GM23338 (cell line): ENCODE data around the gene LMO1.

Experiments used
- EZH2 ChIP-seq: fragments of 200-600 bp; sonication (generic); IDR thresholded peaks from one replicate; pipeline ENCODE4 v1.8.0; 2017; ENCODE audit warnings: antibody characterized with exemption, mild to moderate bottlenecking, low read depth; ENCODE audit not compliant: unreplicated experiment
- POLR2AphosphoS5 ChIP-seq: IDR thresholded peaks from 2 replicates; pipeline ENCODE4 v1.6.1; 2016; ENCODE audit warnings: antibody characterized with exemption, low read depth
- TF ChIP-seq, protein P1 (sequence below): IDR thresholded peaks from one replicate; pipeline ENCODE4 v1.6.1; 2018; ENCODE audit warnings: antibody characterized with exemption; ENCODE audit not compliant: unreplicated experiment
- TF ChIP-seq, protein P2 (sequence below), 2 experiments: fragments of 200-600 bp in 1 of 2; sonication (generic) in 1 of 2; conservative IDR thresholded peaks; 2 replicates each; pipeline versions ENCODE4 v1.5.1 to v1.6.1; 2016 to 2017; ENCODE audit warnings: antibody characterized with exemption in 2 of 2, low read depth in 2 of 2, mild to moderate bottlenecking in 2 of 2, moderate library complexity in 1 of 2

DNA sequence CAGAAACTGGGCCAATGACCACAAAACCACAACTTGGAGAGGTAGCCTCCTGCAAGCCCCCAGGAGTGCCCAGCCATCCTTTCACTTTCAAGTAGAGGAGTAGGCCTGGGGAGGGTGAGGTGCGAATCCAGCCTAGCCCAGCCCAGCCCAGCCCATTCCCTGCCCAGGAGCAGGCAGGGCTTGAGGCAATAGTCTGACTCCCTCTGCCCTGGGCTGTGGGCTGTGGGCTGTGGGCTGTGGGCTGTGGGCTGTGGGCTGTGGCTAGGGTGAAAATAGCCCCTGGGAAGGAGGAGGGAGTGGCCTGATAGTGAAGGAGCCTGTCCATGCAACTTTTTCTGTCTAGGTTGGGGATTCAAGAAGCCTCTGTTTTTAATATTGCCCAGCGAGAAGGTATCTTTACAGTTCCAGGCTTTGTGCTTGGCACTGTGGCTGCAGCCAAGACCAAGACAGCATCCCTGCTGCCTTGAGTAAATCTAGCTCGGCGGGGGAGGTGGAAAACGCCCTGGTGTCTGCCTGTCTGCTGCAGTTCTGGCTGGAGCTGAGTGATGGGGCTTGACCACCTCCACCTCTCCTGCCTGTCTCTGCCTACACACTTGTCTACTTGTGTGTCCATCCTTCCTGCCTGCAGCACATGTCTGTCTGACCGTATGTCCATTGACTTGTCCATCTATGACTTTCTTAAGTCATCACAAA, 40.7 kb downstream of the LMO1 start:
- TF ChIP-seq, protein P1, sequence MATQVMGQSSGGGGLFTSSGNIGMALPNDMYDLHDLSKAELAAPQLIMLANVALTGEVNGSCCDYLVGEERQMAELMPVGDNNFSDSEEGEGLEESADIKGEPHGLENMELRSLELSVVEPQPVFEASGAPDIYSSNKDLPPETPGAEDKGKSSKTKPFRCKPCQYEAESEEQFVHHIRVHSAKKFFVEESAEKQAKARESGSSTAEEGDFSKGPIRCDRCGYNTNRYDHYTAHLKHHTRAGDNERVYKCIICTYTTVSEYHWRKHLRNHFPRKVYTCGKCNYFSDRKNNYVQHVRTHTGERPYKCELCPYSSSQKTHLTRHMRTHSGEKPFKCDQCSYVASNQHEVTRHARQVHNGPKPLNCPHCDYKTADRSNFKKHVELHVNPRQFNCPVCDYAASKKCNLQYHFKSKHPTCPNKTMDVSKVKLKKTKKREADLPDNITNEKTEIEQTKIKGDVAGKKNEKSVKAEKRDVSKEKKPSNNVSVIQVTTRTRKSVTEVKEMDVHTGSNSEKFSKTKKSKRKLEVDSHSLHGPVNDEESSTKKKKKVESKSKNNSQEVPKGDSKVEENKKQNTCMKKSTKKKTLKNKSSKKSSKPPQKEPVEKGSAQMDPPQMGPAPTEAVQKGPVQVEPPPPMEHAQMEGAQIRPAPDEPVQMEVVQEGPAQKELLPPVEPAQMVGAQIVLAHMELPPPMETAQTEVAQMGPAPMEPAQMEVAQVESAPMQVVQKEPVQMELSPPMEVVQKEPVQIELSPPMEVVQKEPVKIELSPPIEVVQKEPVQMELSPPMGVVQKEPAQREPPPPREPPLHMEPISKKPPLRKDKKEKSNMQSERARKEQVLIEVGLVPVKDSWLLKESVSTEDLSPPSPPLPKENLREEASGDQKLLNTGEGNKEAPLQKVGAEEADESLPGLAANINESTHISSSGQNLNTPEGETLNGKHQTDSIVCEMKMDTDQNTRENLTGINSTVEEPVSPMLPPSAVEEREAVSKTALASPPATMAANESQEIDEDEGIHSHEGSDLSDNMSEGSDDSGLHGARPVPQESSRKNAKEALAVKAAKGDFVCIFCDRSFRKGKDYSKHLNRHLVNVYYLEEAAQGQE: no peak
- TF ChIP-seq, protein P2, sequence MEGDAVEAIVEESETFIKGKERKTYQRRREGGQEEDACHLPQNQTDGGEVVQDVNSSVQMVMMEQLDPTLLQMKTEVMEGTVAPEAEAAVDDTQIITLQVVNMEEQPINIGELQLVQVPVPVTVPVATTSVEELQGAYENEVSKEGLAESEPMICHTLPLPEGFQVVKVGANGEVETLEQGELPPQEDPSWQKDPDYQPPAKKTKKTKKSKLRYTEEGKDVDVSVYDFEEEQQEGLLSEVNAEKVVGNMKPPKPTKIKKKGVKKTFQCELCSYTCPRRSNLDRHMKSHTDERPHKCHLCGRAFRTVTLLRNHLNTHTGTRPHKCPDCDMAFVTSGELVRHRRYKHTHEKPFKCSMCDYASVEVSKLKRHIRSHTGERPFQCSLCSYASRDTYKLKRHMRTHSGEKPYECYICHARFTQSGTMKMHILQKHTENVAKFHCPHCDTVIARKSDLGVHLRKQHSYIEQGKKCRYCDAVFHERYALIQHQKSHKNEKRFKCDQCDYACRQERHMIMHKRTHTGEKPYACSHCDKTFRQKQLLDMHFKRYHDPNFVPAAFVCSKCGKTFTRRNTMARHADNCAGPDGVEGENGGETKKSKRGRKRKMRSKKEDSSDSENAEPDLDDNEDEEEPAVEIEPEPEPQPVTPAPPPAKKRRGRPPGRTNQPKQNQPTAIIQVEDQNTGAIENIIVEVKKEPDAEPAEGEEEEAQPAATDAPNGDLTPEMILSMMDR (conservative IDR thresholded peaks at IDR 0.05; ENCODE audit: low read depth in 2 of 2): no peak
- TF ChIP-seq EZH2 (no peak), POLR2AphosphoS5 (no peak)
